Fibroblast of gingiva (primary cell): ENCODE data around the gene ICAM2.

Experiments
- DNase-seq: peaks from one replicate; pipeline ENCODE4 v3.0.0-alpha.2; 2011; ENCODE audit warnings: low read depth

The ICAM2 gene

GRCh38 chr17:63974594-63975192, 45.7 kb downstream of the ICAM2 start:
- DNase-seq: no peak

- peak; percentile 17 for DNase-seq
Measured at GRCh38 chr17:63973930-63974593, 46.4 kb downstream of the ICAM2 start.

GRCh38 chr17:63973247-63973646, 47.2 kb downstream of the ICAM2 start:
- no peak for DNase-seq

GRCh38 chr17:63972796-63973195, 47.6 kb downstream of the ICAM2 start, which contains the start of gene SCN4A:
TSS of gene SCN4A (minus strand) at chr17:63972918. CDS start at chr17:63972841, 77 bp downstream.
- DNase-seq: no peak

GRCh38 chr17:63969278-63969677, 51.2 kb downstream of the ICAM2 start:
- no peak for DNase-seq

- DNase-seq: no peak
Measured at GRCh38 chr17:63967953-63968352, 52.5 kb downstream of the ICAM2 start.

- no peak for DNase-seq
Measured at GRCh38 chr17:63966646-63967264, 53.7 kb downstream of the ICAM2 start.

- DNase-seq: no peak
Measured at GRCh38 chr17:63963123-63963522, 57.3 kb downstream of the ICAM2 start.

GRCh38 chr17:63962298-63962744, 58.1 kb downstream of the ICAM2 start:
- no peak for DNase-seq

- peak; percentile 47 for DNase-seq
Measured at GRCh38 chr17:63961355-63962212, 58.8 kb downstream of the ICAM2 start.

GRCh38 chr17:63960430-63960829, 60.0 kb downstream of the ICAM2 start:
- DNase-seq: no peak

GRCh38 chr17:63960006-63960405, 60.4 kb downstream of the ICAM2 start:
- no peak for DNase-seq

- no peak for DNase-seq
Measured at GRCh38 chr17:63956296-63956920, 64.0 kb downstream of the ICAM2 start.

- no peak for DNase-seq
Measured at GRCh38 chr17:63955791-63956190, 64.6 kb downstream of the ICAM2 start.

- DNase-seq: no peak
Measured at GRCh38 chr17:63955232-63955631, 65.2 kb downstream of the ICAM2 start.

GRCh38 chr17:63954402-63955063, 65.9 kb downstream of the ICAM2 start:
- no peak for DNase-seq
